Measurements from ENCODE around the gene GPR152.
"Not testable (repeated sequence)": the region's sequence is repeated elsewhere in the genome, so short reads cannot be mapped to it uniquely, and the experiment has no call there.

Gene GPR152

DNA sequence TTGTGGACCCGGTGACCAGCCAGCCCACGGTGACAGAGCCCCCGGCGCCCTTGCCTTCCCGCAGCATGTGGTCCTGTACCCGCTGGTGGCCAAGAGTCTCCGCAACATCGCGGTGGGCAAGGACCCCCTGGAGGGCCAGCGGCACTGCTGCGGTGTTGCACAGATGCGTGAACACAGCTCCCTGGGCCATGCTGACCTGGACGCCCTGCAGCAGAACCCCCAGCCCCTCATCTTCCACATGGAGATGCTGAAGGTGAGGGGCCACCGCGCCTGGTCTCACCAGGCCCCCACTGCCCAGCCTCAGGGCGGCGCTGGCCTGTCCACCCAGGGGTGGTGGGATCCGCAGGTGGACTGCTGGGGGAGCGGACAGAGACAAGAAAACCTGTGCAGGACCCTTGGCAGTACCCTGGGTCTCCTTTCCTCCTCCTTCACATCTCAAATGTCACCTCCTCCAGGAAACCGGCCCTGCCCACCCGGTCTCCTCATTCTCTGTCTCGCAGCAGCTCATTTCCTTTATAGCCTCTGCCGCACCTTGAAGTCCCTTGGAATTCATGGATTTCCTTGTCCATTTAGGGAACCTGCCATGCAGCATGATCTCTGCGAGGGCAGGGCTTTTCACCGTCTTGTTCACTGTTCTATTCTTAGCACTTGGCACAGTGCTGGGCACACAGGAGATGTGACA, 36.8 kb upstream of the GPR152 start:
- DNase-seq: no peak

- DNase-seq: no peak
These were observed 34.1 kb upstream of the GPR152 start for GRCh38 chr11:67486481-67487195.

GRCh38 chr11:67485873-67486361, 33.4 kb upstream of the GPR152 start:
- DNase-seq: not testable (repeated sequence)

DNA sequence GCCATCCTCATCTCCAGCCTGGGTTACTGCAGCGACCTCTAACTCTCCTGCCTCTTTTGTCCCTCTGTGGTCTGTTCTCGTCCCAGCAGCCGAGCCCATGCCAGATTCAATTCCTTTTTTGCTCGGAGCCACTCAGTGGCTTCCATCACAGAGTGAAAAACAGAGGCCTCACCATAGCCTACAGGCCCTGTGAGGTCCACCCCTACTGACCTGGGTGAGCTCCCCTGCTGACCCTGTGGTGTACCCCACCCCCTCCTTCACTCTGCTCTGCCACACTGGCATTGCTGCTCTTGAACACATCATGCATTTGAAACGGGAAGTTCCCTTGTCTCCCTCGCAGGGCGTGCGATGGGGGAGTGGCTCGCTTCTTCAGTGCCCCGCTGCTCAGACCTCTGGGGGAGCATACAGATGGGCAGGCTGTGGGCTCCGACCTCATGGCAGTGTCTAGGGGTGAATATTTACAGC, 32.4 kb upstream of the GPR152 start:
- DNase-seq: no peak

DNA sequence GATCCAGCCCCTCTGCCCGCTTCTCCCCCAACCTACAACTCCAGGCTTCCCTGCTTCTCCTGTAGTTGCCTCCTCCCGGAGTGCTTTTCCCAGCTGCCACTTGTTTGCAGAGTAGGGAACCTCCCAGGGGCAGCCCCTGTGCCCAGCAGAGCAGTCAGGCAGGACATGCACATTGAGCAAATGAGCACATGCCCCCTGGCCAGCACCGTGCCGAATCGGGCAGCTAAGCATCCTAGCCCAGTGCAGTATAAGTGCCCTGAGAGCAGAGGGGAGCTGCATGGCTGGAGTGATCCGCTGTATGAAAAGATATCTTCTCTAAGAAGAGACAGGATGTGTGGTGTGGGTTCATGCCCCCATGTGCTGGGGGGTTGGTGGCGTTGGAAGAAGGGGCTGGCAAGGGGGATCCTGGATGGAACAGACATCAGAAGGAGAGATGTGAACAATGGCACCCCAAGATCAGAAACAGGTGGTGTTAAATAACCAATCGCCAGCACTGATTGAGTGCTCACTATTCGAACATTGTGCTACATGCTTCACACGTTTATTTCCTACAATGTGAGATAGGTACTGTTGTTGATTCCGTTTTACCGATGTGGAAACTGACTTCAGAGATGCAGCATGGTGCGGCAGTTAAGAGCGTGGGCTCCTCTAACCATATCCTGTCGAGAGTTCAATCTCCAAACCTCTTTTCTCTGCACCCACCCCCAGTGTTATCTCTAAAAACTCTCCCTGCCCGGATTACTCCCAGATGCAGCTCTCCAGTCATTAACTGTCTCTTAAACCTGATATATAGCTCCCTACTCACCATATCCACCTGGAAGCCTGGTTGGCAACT, 31.5 kb upstream of the GPR152 start:
- DNase-seq: no peak

- DNase-seq: peak; percentile 97 to 99
These were observed 30.6 kb upstream of the GPR152 start, which contains the start of gene AIP for GRCh38 chr11:67482827-67483798. TSS of gene AIP (plus strand) at chr11:67483026. CDS start at chr11:67483159, 133 bp downstream.

- DNase-seq: no peak
These were observed 29.8 kb upstream of the GPR152 start for GRCh38 chr11:67482275-67482826.

- not testable (repeated sequence) for DNase-seq
These were observed 25.0 kb upstream of the GPR152 start for GRCh38 chr11:67477344-67478050.

- not testable (repeated sequence) for DNase-seq
These were observed 24.2 kb upstream of the GPR152 start for GRCh38 chr11:67476692-67477091.

GRCh38 chr11:67472882-67473281, 20.4 kb upstream of the GPR152 start:
- no peak for DNase-seq

- DNase-seq: no peak
These were observed 17.9 kb upstream of the GPR152 start for GRCh38 chr11:67470337-67471002.

DNA sequence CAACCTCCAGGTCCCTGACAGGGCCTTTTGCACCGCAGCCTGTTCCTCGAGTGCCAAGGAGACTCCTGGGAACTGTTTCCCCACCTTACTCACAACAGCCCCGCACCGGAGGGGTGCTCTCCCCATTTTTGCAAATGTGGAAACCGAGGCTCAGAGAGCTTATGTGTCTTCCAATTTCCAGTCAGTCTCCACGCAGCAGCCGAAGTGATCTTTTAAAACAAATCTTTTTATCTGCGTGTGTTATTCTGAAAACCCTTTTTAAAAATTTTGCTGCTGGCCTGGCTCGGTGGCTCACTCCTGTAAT, 16.9 kb upstream of the GPR152 start:
- DNase-seq: no peak

DNA sequence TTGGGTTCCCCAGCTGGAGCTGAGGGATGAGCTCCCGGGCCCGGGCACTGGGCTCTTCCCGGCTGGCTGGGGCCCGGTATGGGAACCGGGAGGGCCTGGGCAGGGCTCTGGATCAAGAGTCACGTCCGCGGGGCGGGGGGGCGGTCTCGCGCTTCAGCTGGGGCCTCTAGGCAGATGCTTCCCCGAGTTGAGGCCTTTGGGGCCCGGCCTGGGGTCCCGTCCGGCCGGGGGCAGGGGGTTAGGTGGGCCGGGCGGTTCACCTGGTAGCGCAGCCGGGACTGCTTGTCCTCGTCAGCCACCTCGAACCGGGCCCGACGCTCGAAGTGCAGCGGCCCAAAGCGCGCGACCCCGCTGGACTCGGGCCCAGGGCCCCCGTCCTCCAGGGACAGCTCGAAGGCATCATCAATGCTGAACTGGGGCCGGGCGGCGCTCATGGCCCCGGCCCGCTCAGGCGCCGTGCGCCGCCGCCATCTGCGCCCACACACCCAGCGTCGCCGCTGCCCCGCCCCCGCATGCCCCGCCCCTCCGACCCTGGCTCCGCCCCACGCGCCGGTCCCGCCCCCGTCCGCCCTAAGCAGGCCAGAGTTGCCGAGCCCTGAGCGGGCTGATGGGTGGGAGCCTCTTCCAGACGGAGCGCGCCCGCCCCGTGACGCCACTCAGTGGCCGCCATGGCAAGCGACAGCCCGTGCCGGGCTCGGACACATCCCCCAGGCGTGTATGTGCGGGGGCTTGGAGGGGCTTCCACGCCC, 16.4 kb upstream of the GPR152 start, which contains the start of gene TMEM134:
Gene TMEM134 (minus strand): TSS at position 493 of the 749 bp plus-strand sequence. CDS start 59 bp downstream, at position 434.
- peak; percentile 84 to 97 for DNase-seq

DNA sequence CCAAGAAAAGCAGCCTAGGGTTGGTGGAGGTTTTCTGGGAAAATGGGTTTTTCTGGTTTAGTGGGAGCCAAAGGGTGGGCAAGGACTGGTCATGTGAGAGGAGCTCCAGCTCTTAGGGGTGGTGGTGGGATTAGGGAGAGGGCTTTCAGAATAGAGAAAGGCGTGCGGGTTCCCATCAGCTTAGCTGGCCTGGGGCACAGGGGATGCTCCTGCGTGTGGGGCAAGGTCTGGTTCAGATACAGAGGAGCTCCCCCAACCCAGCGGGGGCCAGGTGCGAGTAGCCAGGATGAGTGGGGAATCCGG, 15.9 kb upstream of the GPR152 start:
- DNase-seq: peak in 1 of 2 experiments; percentile 62

GRCh38 chr11:67468056-67468455, 15.5 kb upstream of the GPR152 start:
- peak in 1 of 2 experiments; percentile 57 for DNase-seq

DNA sequence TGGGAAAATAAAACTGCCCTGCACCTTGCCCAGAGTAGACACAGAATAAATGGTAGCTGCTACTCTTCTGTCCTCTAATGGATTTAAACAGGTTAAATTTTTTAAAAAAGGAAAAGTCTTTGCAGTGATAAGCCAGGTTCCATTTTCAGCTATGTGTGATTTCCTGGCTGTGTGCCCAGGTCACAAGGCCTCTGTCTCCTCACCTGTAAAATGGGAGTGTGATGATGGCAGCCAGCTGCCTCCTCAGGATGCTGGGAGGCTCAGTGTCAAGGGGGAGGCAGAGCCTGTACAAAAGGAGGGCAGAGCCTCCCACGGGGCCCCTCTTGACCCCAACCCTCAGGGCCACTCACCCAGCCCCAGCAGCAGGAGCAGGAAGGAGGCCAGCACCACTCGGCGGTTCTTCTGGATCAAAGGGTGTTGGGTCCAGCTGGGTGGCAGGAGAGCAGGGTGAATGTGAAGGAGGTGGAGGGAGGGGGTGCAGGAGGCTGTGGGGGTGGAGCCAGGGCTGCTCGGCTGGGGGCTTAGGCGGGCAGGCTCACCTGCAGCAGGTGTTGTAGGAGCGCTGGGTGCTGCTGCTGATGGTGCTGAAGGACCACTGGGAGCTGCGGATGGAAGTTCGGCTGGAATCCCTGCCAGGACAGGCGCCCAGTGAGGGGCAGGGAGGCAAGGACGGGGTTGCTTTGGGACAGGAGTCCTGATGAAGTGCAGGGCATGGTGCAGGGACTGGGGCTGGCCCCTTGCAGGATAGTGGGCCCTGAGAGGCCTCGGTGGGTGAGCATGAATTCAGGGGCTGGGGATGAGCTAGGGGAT, 14.6 kb upstream of the GPR152 start:
- DNase-seq: no peak

DNA sequence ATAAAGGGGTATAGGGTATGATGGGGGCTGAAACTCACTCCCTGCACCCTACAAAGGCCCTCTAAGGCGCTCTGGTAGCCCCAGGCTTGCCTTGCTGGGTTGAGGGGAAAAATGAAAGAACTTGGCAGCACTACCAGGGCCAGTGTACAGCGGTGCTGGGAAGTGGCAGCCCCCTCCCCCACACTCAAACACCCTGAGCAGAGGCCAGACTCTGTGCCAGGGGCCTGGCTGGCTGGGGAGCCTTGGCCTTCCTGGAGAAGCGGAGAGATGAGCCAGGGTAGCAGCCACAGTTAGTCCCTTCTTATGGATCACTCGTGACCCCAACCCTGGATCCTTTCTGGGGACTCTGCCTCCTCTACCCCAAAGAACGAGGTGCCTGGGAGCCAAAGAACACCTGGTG, 13.8 kb upstream of the GPR152 start:
- no peak for DNase-seq

DNA sequence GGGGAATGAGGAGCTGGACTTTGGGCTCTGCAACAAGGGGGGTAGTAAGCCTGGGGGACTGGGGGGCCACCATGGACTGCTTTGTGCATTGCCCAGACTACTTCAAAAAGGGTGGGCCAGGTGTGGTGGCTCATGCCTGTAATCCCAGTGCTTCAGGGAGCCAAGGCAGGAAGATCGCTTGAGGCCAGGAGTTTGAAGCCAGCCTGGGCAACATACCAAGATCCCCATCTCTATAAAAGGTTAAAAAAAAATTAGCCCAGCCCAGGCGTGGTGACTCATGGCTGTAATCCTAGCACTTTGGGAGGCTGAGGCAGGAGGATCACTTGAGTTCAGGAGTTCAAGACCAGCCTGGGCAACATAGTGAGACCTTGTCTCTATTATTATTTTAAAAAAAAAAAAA, 13.0 kb upstream of the GPR152 start:
- DNase-seq: not testable (repeated sequence)

- no peak for DNase-seq
These were observed 12.6 kb upstream of the GPR152 start for GRCh38 chr11:67465189-67465510.

Measured in NCI-H526 (cell line).